Measurements from ENCODE around the gene SYT8.
"Not testable (repeated sequence)": the region's sequence is repeated elsewhere in the genome, so short reads cannot be mapped to it uniquely, and the experiment has no call there.

Gene SYT8

DNA sequence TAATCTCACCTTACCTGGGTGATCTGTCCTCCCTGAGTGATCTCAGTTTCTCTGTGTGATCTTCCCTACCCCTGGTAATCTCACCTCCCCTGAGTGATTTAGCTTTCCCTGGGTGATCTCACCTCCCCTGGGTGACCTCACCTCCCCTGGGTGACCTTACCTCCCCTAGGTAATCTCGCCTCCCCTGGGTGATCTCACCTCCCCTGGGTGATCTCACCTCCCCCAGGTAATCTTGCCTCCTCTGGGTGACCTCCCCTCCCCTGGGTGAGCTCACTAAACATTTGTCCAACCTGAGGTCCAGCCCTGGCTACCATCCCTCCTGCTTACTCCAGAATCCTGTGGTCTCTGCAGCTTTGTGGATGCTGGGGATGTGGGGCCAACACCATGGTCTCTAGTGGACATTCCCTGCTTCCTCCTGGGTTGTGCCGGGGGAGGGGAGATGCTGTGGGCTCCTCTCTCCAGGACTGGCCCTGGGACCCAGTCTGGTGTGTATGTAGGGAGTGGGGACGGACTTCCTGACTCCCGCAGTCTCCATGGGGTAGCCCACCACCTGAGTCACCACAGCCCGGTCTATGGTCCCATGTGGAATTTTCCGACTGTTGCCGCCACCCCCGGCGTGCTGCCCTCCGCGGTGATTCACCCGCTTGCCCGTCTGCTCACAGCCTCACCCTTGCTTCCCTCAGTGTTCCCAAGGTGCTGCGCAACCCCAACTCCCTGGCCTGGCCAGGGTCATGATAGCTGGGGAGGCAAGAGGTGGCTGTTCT is 28.0 kb downstream of the SYT8 start:
- DNase-seq = peak; percentile 40

DNA sequence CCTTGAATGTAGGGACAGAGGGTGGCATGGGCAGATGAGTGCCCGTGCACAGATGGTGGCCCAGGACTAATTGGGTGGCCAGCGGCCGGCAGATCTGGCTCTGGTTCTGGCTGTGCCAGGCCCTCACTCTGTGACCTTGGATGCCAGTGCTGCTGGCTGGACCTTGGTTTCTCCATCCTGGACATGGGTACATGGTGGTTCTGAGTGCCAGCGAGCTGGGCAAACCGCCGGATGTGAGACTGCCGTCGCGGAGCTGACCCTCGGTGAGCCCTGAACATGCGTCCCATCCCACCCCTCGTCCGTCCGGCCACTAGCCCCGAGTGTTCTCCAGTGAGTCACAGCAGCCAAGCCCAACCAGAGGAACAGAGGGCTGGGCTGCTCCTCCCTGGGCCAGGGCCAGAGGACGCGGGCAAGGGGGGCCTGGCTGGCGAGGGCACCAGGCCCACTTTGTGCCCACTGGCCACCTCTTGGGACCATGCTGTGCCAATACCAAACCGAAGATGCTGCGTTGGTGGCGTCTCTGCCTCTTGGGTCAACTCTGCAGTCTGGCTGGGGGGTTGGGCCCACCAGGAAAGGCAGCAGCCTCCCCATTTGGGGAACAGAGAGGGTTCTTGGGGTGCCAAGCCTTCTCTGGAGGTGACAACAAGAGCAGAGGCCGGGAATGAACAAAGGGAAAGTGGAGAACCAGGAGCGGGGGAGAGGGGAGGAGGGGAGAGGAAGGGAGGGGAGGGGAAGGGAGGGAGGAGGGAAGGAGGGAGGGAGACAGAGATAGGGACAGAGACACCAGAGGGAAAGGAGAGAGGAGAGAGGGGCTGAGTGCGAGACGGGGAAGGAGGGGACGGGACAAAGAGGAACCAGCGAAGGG is 28.8 kb downstream of the SYT8 start:
- peak; percentile 81 for DNase-seq

DNA sequence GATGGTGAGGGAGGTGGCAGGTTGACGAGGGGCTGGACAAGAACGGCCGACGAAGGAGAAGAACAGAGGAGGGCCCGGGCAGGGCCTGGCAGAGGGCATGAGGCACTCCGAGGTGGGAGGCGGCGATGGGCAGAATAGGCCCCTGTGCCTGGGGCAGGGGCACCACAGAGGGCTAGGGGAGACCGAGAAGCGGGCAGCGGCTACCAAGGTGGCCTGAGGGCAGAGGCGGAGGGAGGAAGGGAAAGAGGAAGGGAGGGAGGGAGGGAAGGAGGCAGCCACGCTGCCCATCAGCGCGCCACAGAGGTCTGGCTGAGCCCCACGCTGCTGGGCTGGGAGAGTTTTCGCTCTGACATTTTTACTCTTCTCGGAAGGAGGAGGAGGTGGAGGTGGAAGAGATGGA is 29.4 kb downstream of the SYT8 start:
- no peak for DNase-seq

DNA sequence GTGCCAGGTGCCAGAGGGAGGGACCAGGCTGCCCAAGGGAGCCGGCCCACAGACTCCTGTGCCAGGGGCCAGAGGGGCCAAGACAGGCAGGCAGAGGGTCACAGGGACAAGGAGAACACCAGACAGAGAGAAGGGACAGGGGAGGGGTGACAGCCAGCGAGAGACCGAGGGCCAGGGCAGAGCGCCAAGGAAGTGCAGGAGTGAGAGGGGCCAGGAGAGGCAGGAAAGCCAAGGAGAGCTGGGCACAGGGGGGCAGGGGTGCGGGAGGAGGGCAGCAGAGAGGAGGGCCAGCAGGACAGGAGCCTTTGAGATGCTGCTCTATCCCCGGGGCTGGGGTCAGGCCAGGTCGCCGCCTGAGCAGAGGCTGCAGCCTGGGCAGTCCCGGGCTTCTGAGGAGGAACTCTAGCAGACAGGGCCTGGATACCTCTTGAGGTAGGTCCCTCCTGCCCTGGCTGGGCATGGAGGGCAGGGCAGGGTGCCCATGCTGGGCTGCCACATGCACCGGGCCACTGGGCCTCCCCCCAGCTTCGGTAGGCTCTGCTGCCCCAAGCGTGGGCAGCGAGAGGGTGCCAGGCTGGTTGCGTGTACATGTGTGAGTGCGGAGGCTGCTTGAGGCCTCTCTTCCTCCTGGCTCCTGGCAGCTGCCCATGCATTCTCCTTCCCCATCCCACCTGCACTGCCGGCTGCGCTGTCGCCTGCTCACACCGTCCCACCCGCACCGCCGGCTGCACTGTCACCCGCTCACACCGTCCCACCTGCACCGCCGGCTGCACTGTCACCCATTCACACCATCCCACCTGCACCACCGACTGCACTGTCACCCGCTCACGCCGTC is 30.3 kb downstream of the SYT8 start:
- DNase-seq = no peak

DNA sequence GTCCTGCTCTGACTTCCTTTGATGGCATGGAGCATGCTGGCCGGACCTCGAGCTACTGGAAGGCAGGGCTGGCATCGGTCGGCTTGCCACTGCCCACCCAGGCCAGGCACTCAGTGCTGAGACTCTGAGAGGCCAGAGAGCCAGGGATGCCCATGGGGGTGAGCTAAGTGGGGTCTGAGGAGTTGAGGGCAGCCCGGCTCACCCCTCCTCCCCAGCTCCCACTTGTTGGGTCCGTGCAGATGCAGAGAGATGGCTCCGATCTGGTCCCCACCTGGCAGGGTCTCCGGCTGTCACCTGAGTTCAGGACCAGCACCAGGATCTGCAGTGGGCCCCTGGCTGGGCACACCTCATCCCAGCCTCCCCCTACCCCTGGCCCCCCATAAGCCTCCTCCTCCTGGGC is 31.4 kb downstream of the SYT8 start:
- DNase-seq = no peak

DNA sequence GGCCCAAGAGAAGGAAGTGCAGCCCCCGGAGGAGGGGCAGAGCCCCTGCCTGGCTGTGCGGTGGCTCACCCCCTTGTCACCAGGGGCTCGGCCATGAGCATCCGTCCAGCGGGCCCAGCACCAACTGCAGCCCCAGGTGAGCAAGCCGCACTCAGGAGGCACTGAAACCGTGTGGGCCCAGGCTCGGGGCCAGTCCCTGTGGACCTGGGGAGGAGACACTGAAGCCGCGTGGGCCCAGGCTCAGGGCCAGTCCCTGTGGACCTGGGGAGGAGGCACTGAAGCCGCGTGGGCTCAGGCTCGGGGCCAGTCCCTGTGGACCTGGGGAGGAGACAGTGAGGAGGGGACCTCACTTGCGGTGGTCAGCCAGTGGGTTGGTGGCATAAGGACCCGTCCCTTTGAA is 32.0 kb downstream of the SYT8 start:
- DNase-seq = no peak

DNA sequence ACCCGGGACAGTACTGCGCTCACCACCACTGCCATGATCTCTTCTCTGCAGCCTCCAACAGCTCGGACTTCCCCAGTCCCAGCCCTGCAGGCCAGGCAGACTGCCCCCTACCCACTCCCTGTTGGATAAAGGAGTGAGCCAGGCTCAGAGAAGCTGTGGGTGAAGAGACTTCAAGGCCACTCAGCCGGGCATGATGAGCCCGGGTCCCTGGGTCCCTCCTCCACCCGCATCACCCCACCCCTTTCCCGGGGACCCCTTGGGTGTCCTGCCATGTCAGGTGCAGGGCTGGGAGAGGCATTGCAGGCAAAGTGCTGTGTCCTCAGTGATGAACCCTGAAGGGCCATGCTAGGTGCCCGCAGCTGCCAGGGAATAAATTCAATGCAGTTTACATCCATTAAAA is 32.6 kb downstream of the SYT8 start:
- no peak for DNase-seq

DNA sequence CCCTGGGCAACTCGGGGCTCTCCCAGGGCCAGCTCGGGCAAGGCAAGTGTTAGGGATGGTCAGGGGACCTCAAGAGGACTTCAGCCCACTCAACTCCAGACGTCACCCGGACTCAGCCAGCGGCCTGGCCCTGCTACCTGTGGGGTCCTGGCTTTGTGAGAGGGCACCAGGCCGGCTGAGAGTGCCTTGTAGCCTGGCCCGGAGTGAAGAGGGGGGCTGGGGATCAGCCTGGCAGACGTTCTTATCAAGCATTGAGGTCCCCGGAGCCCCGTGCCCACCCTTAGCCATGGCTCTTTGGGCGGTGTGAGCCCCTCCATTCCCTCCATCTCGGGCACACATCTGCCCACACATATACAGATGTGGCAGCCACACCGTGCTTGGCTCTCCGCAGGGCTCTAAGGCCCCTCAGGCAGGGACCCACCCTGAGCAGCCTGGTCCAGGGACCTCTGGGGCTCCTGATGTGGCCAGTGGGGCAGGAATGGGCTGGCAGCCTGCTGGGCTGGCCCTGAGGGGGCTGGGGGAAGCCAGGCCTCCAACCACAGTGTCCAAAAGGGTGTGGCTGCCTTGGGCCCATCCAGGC is 33.4 kb downstream of the SYT8 start:
- no peak for DNase-seq

DNA sequence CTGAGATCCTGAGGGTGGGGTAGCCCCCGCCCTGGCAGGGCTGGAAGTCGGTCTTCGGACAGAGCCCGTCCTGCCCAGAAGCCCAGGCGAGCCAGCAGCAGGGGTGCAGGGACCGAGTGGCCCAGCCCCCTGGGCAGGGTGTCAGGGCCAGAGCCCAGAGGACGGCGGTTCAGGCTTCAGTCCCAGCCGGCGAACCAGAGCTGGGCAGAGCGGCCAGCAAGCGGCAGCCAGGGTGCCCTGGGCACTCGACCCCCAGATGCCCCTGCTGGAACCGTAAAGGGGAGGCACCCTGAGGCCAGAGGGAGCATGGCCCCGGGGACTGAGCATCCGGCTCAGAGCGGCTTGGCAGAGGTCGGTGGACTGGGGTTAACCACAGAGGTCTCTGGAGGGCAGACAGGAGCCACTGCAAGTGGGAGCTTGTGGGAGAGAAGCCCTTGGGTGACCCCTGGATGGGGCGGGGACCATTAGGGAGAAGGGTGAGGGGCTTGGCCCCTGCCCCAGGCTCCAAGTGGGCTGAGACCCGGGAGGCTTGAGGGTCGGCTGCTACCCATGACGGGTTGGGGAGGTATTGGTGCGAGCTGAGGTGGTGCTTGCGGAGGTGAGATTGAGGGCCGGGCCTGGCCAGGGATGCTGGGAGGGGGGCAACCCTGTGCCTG is 34.0 kb downstream of the SYT8 start:
- no peak for DNase-seq

DNA sequence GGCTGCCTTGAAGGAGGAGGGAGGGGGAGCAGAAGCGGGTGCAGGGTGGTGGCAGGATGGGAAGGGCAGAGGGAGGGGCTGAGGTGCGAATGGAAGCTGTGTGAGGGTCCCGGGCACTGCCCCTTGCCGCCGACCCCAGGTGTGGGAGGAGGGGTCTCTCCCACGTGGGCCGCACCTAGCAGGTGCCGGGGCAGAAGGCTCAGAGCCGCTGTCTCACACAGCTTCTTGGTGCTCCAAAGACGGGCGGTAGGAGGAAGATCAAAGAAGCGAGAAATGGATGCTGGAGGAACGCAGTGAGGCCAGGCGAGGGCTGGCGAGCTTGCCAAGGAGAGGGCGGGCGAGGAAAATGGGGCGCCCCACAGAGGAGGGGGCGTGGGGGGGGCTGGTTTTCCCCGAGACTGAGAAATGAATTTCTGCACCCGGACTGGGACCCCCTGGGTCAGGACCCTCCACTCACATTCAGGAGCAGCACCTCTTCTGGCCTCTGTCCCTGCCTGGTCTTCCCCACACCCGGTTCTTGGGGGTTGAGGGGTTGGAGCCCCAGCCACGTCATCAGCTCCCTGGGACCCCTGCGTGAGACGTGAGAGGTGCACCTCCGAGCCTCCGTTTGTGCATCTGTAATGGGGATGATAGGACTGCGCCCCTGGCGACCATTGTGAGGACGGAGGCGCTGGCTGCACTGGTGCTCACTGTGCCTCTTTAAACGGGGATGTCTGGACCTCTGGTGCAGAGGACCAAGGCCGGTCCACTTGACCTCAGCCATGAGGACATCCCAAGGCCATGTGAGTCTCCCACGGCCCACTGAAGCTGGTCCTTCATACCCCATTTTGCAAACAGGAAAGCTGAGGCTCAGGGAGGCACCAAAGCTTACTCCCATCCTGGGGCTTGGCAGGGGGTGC is 34.9 kb downstream of the SYT8 start:
- no peak for DNase-seq

DNA sequence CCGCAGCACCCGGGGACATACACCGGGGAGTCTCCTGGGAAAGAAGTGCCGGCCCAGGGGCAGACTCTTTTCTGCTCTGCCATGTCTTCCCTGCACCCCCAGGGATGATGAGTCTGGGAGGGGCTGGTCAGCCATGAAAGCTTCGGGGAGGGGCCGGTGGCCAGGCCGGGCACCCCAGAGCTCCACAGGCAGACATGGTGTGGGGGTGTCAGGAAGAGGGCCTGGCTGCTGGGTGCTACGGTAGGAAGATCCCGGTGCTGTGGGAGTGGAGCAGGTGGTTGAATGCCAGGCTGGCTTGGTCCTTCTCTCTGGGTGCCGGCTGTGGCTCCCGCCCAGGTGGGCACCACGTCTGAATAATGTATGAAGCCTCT is 35.5 kb downstream of the SYT8 start:
- DNase-seq = no peak

DNA sequence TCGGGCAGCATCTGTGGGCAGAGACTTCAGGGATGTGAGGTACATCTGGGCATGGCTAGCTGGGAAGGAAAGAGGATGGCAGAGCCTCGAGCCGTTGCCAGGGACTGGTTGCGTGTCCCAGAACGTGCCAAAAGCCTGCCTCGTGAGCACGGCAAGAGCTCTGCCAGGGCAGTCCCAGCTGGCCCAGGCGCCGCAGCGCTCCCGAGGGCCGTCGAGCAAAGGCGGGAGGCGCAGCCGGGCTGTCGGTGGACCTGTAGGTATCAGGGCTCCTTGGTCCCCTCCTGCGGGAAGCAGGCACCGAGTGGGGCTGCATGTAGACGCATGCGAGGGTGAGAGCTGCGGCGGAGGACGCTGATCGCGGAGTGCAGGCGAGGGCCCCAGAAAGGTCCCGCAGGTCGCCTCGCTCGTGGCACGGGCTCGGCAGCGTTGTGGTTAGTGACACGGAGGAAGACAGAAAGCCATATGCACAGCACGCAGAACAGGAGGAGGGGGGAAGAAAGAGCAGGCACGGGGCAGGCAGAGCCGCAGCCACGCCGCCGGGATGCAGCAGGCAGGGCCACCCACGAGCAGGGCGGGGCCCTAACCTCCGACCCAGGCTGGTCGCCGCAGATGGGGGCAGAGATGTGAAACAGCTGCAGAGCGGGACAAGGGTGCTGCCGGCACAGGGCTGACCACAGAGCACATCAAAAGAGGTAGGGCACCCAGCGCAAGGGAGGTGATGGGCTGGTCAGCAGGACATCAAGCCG is 36.1 kb downstream of the SYT8 start:
- DNase-seq = no peak

DNA sequence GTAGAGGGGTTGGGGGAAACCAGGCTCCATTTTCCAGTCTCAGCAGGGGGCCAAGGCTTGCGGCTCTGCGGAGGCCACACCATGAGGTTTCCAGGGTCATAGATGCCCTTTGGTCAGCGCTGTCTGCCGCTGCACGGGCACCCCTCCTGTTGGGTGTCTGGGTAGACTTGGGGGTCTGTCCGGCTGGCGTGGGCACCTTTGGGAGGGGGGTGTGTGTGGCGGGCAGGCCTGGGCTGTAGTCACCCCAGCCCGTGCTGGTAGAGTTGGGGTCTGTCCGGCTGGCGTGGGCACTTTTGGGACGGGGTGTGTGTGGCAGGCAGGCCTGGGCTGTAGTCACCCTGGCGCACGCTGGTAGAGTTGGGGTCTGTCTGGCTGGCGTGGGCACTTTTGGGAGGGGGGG is 36.7 kb downstream of the SYT8 start:
- no peak for DNase-seq

DNA sequence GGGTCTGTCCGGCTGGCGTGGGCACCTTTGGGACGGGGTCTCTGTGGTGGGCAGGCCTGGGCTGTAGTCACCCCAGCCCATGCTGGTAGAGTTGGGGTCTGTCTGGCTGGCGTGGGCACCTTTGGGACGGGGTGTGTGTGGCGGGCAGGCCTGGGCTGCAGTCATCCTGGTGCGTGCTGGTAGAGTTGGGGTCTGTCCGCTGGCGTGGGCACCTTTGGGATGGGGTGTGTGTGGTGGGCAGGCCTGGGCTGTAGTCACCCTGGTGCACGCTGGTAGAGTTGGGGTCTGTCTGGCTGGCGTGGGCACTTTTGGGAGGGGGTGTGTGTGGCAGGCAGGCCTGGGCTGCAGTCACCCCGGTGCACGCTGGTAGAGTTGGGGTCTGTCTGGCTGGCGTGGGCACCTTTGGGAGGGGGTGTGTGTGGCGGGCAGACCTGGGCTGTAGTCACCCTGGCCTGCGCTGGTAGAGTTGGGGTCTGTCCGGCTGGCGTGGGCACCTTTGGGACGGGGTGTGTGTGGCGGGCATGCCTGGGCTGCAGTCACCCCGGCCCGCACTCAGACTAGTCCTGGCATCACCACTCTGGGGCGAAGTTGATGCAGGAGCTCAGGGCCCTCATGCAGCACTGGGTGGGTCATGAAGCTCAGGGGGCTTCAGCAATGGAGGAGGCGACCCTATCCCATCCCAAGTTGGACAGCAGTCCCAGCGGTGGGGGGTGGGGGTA is 37.6 kb downstream of the SYT8 start:
- no peak for DNase-seq

DNA sequence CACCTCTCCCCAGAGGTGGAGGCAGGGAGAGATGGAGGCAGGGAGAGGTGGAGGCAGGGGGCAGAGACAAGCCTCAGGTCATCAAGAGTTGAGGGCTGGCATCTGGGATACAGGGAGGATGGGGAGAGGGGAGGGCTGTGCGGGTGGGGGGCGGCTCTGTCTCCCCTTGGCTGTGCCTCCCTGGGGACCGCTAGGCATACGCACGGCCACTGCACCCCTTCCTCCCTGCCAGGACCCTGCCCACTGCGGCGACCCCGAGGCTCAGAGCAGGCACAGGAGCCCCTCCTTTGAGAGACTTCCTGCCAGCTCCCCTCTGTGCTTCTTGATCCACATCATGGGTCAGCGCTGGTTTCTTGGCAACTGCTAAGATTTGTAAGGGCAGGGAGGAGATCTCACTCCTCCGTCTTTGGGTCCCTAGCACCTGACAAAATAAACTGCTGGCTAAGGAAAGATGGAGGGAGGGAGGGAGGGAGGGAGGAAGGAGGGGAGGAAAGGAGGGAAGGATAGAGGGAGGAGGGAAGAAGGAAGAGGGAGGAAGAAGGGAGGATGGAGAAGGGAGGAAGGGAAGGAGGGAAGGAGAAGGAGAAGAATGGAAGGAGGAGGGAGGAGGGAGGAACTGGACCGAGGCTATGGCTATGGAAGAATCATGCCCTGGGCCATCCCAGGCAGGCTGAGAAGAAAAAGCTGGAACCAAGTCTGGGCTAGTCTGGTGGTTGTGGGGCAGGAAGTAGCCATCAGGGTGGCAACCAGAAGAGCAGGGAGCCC is 38.4 kb downstream of the SYT8 start:
- peak; percentile 13 for DNase-seq

DNA sequence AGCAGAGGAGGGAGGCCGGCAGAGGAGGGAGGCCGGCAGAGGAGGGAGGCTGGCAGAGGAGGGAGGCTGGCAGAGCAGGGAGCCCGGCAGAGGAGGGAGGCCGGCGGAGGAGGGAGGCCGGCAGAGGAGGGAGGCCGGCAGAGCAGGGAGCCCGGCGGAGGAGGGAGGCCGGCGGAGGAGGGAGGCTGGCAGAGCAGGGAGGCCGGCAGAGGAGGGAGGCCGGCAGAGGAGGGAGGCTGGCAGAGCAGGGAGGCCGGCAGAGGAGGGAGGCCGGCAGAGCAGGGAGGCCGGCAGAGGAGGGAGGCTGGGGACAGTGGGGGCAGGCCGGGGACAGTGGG is 39.0 kb downstream of the SYT8 start:
- DNase-seq = not testable (repeated sequence)

DNA sequence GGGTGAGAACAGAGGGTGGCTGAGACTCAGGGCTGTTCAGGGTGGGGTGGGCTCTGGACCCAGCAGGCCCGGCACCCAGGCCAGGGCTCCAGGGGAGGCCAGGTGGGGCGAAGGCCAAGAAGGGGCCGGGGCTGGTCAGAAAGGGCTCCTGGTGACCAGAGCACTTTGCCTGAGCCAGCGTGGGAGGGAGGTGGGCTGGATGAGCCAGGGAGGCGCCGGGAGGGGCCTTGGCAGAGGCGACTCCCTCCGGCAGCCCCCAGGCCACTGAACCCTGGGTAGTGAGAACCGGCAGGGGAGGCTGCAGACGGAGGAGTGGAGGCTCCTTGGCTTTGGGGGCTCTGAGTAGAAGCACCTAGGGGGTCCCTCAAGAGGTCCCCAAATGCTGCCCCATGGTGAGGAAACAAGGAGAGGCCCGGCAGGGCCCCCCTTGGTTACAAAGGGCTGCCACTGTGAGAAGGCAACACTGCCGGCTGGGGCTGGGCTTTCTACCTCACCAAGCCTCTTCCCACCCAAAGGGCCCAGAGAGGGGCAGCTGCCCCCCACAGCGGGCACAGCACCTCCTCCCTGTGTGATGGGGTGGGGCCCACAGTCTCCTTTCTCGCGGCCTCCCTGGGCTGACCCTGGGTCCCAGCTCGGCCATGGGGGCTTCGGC is 39.8 kb downstream of the SYT8 start:
- not testable (repeated sequence) for DNase-seq

DNA sequence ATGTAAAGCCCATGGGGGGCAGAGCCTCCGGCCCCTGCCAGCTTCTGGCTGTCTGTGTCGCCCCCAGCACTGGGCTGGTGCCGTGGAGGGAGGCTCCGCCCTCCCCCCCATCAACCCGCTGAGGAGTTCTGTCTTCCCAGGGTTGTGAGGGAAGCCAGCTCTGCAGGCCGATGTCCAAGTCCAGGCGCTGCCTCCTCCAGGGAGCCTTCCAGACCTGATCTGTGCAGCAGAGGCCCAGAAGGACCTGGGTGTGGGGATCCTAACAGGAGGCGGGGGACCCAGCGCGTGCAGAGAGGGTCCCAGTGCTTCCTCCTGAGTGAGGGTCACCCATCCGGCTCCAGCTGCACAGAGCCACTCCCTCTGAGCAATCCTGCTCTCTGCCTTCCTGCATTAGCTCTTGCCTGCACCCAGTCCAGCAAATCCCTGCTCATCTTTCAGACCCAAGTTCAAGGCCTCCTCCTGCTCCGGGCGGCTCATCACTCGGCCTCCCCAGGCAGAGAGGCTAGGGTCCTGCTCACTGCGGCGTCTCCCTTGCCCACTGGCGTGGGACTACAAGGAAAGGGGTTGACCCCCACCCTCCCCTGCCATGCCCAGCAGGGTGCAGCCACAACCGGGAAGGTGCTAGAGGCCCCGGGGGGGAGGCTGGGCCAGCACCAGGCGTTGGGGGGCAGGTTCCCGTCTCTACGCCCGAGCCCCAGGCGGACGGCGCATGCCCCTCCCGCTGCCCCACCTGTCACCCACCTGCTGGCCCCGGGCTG is 40.5 kb downstream of the SYT8 start:
- DNase-seq = no peak
